NCI-H526 treated with DMSO at 0.1 percent for 48 hours (cell line): Measurements from ENCODE around the gene THOC3.
"Not testable (repeated sequence)": the region's sequence is repeated elsewhere in the genome, so short reads cannot be mapped to it uniquely, and the experiment has no call there.

Source experiments
- DNase-seq: peaks from one replicate; lab custom pipeline; 2025; lab: John Stamatoyannopoulos, UW

The THOC3 gene

GRCh38 chr5:175940632-175941031 is 27.5 kb downstream of the THOC3 start:
- not testable (repeated sequence) for DNase-seq

- not testable (repeated sequence) for DNase-seq
These were observed 29.6 kb downstream of the THOC3 start for GRCh38 chr5:175938489-175938888.

- not testable (repeated sequence) for DNase-seq
These were observed 39.4 kb downstream of the THOC3 start for GRCh38 chr5:175928752-175929151.

- DNase-seq = not testable (repeated sequence)
These were observed 43.0 kb downstream of the THOC3 start for GRCh38 chr5:175925106-175925505.

- DNase-seq = no peak
These were observed 45.8 kb downstream of the THOC3 start for GRCh38 chr5:175922192-175922885.

GRCh38 chr5:175921061-175921730 is 46.9 kb downstream of the THOC3 start:
- no peak for DNase-seq

- DNase-seq = no peak
These were observed 47.8 kb downstream of the THOC3 start for GRCh38 chr5:175920231-175920811.

GRCh38 chr5:175915066-175916037 is 52.8 kb downstream of the THOC3 start:
- DNase-seq = not testable (repeated sequence)

GRCh38 chr5:175913835-175914672 is 54.1 kb downstream of the THOC3 start:
- not testable (repeated sequence) for DNase-seq

GRCh38 chr5:175910072-175910471 is 58.0 kb downstream of the THOC3 start:
- not testable (repeated sequence) for DNase-seq
